Thyroid gland (tissue), 4 donors: ENCODE data around the gene PITPNC1.

Experiments
- POLR2A ChIP-seq, 2 donors: fragments of 450-650 bp; IDR thresholded peaks; one replicate each; pipeline ENCODE4 v1.6.1; 2017; ENCODE audit warnings: antibody characterized with exemption in 2 of 2, mild to moderate bottlenecking in 2 of 2, moderate library complexity in 1 of 2
- TF ChIP-seq, protein P1 (sequence below), 6 experiments: fragments of 200-600 bp in 3 of 6; fragments of 450-650 bp in 3 of 6; sonication (generic) in 3 of 6; IDR thresholded peaks; one replicate each; pipeline ENCODE4 v1.5.1; 2016 to 2019; ENCODE audit warnings: antibody characterized with exemption in 6 of 6, mild to moderate bottlenecking in 2 of 6, inconsistent platforms in 1 of 6, moderate library complexity in 1 of 6

- TF ChIP-seq, protein P1, sequence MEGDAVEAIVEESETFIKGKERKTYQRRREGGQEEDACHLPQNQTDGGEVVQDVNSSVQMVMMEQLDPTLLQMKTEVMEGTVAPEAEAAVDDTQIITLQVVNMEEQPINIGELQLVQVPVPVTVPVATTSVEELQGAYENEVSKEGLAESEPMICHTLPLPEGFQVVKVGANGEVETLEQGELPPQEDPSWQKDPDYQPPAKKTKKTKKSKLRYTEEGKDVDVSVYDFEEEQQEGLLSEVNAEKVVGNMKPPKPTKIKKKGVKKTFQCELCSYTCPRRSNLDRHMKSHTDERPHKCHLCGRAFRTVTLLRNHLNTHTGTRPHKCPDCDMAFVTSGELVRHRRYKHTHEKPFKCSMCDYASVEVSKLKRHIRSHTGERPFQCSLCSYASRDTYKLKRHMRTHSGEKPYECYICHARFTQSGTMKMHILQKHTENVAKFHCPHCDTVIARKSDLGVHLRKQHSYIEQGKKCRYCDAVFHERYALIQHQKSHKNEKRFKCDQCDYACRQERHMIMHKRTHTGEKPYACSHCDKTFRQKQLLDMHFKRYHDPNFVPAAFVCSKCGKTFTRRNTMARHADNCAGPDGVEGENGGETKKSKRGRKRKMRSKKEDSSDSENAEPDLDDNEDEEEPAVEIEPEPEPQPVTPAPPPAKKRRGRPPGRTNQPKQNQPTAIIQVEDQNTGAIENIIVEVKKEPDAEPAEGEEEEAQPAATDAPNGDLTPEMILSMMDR (IDR thresholded peaks at IDR 0.05) = no peak
- no peak for TF ChIP-seq POLR2A (IDR thresholded peaks at IDR 0.05)
These were observed 126.7 kb downstream of the PITPNC1 start for GRCh38 chr17:67503739-67504138.
